Measurements from ENCODE around the gene TAGLN2.

The TAGLN2 gene

DNA sequence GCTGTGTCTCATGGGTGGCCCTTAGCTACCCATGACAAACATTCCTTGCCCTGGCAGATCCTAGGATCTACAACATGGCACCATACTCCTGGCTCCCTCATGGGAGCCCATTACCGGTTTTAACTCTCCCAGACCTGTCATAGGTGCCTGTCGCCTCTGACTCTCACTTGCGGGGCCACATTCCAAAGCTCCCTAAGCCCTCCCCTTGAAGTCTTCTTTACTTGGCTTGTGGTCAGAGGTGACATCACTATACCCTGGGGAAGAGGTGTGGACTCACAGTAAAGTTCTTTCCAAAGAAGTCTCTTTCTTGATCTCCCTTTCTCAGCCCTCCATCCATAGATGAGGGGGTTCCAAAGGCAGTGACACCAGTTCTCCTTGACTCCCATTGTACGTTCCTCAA lies 34.1 kb upstream of the TAGLN2 start:
- DNase-seq (ENCODE audit: extremely low read depth, insufficient read length), result no peak
- TF ChIP-seq CTCF (IDR thresholded peaks at IDR 0.05; ENCODE audit: insufficient read depth, low read length, poor library complexity, severe bottlenecking), result no peak
- no peak overlapping the region for H3K4me3 ChIP-seq (replicated peaks; ENCODE audit: low read depth, low read length)
- H3K36me3 ChIP-seq (ENCODE audit: control insufficient read depth, insufficient read depth, low read length), result no peaks in the 10 kb centered on the region
- no peaks in the 10 kb centered on the region; the same call in 1 of the 2 replicates for H3K27me3 ChIP-seq (replicated peaks; ENCODE audit: control insufficient read depth, insufficient read depth, low read length)

DNA sequence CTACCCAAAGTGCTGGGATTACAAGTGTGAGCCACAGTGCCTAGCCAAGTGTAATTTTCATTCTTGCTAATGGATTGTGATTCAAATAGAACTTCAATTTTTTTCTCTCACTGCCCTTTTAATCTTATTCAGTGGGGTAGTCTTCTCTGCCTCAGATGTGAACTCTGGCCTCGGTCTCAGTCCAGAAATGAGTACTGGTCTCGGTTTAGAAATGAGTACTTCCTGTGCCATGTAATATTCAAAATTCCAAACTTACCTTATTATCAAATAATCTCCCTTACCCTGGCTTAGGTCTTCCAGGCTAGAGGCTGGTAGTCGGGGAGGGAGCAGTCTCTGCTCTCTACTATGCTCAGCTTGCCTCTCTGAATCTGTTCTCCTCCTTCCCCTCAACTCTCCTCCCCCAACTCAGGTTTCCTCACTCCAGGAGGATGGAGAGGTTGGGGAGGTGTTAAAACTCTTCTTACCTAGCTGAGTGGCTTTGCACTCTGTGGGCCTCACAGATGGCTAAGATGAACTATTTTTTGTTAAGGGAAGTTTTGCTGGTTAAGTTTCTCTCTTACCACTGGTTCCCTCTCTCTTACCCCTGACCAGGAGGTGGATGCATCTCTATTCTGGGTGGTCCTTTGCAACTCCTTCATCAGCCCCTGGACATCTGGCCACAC lies 33.5 kb upstream of the TAGLN2 start:
- TF ChIP-seq CTCF (IDR thresholded peaks at IDR 0.05; ENCODE audit: insufficient read depth, low read length, poor library complexity, severe bottlenecking), result no peak
- Histone ChIP-seq H3K4me3 (replicated peaks; ENCODE audit: low read depth, low read length) (no peak overlapping the region; the same call in 1 of the 2 replicates), H3K36me3 (ENCODE audit: control insufficient read depth, insufficient read depth, low read length) (no peaks in the 10 kb centered on the region), H3K27me3 (replicated peaks; ENCODE audit: control insufficient read depth, insufficient read depth, low read length) (no peaks in the 10 kb centered on the region)
- DNase-seq (ENCODE audit: extremely low read depth, insufficient read length), result no peak

DNA sequence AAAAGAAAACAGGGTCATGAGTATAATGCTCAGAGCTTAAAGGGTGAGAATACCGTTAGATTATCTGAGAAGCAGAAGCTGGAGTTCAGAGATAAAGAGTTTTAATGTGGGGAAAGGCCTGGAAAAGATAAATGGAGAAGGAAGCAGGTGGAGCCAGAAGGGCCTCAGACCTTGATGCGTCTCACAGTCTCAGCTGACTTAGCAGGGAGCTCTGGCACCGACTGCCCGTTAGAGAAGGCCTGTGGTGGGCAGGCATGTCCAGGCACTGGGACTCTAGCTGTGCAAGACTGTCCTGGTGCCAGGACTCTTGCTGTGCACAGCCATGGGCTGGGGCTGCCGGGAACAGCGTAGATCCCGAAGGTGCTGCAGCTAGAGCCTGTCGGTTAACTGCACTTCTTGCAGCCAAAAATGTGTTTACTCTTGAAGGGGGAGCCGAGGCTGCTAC lies 32.5 kb upstream of the TAGLN2 start:
- no peak for TF ChIP-seq CTCF (IDR thresholded peaks at IDR 0.05; ENCODE audit: insufficient read depth, low read length, poor library complexity, severe bottlenecking)
- no peak overlapping the region for H3K4me3 ChIP-seq (replicated peaks; ENCODE audit: low read depth, low read length)
- no peak for DNase-seq (ENCODE audit: extremely low read depth, insufficient read length)
- H3K36me3 ChIP-seq (ENCODE audit: control insufficient read depth, insufficient read depth, low read length), result no peaks in the 10 kb centered on the region
- H3K27me3 ChIP-seq (replicated peaks; ENCODE audit: control insufficient read depth, insufficient read depth, low read length), result no peaks in the 10 kb centered on the region; the same call in none of the 2 replicates

DNA sequence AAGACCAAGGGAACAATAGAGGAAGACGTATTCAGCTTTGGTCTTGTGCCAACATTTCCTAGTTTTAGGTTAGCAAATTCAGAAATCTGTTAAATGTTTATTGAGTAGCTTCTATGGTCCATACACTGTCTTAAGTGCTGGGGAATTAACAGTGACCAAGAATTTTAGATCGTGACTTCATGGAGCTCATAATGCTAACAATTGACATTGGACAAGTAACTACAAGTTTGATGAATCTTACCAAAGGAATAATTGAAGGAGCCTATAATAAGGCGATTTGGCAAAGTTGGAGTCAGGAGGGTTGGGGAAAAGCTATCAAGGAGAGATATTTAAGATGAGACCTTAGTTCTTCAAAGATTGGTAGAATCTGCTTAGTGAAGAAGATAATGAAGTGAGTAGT lies 30.1 kb upstream of the TAGLN2 start:
- DNase-seq (ENCODE audit: extremely low read depth, insufficient read length), result no peak

GRCh38 chr1:159953536-159954515 lies 28.5 kb upstream of the TAGLN2 start, which contains the start of gene SLAMF9:
TSS of gene SLAMF9 (minus strand) at chr1:159954237. CDS start at chr1:159954137, 100 bp downstream.
- Histone ChIP-seq H3K36me3 (ENCODE audit: control insufficient read depth, insufficient read depth, low read length) (no peaks in the 10 kb centered on the region), H3K4me3 (replicated peaks; ENCODE audit: low read depth, low read length) (no peak within 1 kb of the TSS), H3K27me3 (replicated peaks; ENCODE audit: control insufficient read depth, insufficient read depth, low read length) (peaks cover 1% of the 10 kb centered on the region)
- no peak for TF ChIP-seq CTCF (IDR thresholded peaks at IDR 0.05; ENCODE audit: insufficient read depth, low read length, poor library complexity, severe bottlenecking)
- DNase-seq (ENCODE audit: extremely low read depth, insufficient read length), result no peak

More for the DNA sequence above, 30.1 kb upstream of the TAGLN2 start:
- TF ChIP-seq CTCF (IDR thresholded peaks at IDR 0.05; ENCODE audit: insufficient read depth, low read length, poor library complexity, severe bottlenecking), result no peak
- peaks cover 1% of the 10 kb centered on the region for H3K27me3 ChIP-seq (replicated peaks; ENCODE audit: control insufficient read depth, insufficient read depth, low read length)
- no peak overlapping the region for H3K4me3 ChIP-seq (replicated peaks; ENCODE audit: low read depth, low read length)
- H3K36me3 ChIP-seq (ENCODE audit: control insufficient read depth, insufficient read depth, low read length), result no peaks in the 10 kb centered on the region
